GF-D8 (cell line): ENCODE data around the gene FAM53B.

Source experiments
- DNase-seq: peaks from one replicate; lab custom pipeline; 2025; lab: John Stamatoyannopoulos, UW

Gene FAM53B

GRCh38 chr10:124728071-124728829 lies 15.9 kb downstream of the FAM53B start:
- DNase-seq, result peak; percentile 32

GRCh38 chr10:124727361-124727960 lies 16.7 kb downstream of the FAM53B start:
- DNase-seq, result no peak

- DNase-seq, result no peak
Measured at GRCh38 chr10:124725791-124726190, 18.4 kb downstream of the FAM53B start.

- no peak for DNase-seq
Measured at GRCh38 chr10:124725171-124725631, 19.0 kb downstream of the FAM53B start.

GRCh38 chr10:124724279-124725027 lies 19.7 kb downstream of the FAM53B start:
- no peak for DNase-seq

- DNase-seq, result no peak
Measured at GRCh38 chr10:124723826-124724225, 20.4 kb downstream of the FAM53B start.

- peak; percentile 11 for DNase-seq
Measured at GRCh38 chr10:124722798-124723783, 21.1 kb downstream of the FAM53B start.

GRCh38 chr10:124721330-124722045 lies 22.7 kb downstream of the FAM53B start:
- DNase-seq, result peak; percentile 88

- DNase-seq, result peak; percentile 40
Measured at GRCh38 chr10:124719213-124719851, 24.8 kb downstream of the FAM53B start.

- peak; percentile 75 for DNase-seq
Measured at GRCh38 chr10:124717911-124718741, 26.1 kb downstream of the FAM53B start.

- DNase-seq, result no peak
Measured at GRCh38 chr10:124717041-124717757, 27.0 kb downstream of the FAM53B start.

- no peak for DNase-seq
Measured at GRCh38 chr10:124716369-124716768, 27.8 kb downstream of the FAM53B start.

GRCh38 chr10:124715439-124715838 lies 28.7 kb downstream of the FAM53B start:
- no peak for DNase-seq

GRCh38 chr10:124713679-124714255 lies 30.4 kb downstream of the FAM53B start:
- DNase-seq, result no peak

GRCh38 chr10:124712704-124713407 lies 31.3 kb downstream of the FAM53B start:
- no peak for DNase-seq

GRCh38 chr10:124711145-124711544 lies 33.0 kb downstream of the FAM53B start:
- DNase-seq, result no peak

GRCh38 chr10:124710266-124710881 lies 33.8 kb downstream of the FAM53B start:
- DNase-seq, result no peak
